ENCODE results near the gene ZNF516.
A peak's percentile ranks its signal among the peaks of the same experiment; 100 is the strongest.

The ZNF516 gene

GRCh38 chr18:76464281-76465259 is 30.5 kb downstream of the ZNF516 start:
- FAIRE-seq (no peak), DNase-seq (ENCODE audit: insufficient read length, low spot score) (no peak)
- TF ChIP-seq POLR2A (IDR thresholded peaks at IDR 0.05; ENCODE audit: low read depth, low read length) = no peak

- no peak for FAIRE-seq
- no peak for DNase-seq (ENCODE audit: insufficient read length, low spot score)
Observed at GRCh38 chr18:76463872-76464271, 31.2 kb downstream of the ZNF516 start.

GRCh38 chr18:76463358-76463757 is 31.7 kb downstream of the ZNF516 start:
- FAIRE-seq = no peak
- DNase-seq (ENCODE audit: insufficient read length, low spot score) = no peak

More at GRCh38 chr18:76463872-76464271, 31.2 kb downstream of the ZNF516 start:
- TF ChIP-seq POLR2A (IDR thresholded peaks at IDR 0.05; ENCODE audit: low read depth, low read length) = no peak

GRCh38 chr18:76462326-76462694 is 32.7 kb downstream of the ZNF516 start:
- DNase-seq (ENCODE audit: insufficient read length, low spot score) (no peak), FAIRE-seq (no peak)
- TF ChIP-seq POLR2A (IDR thresholded peaks at IDR 0.05; ENCODE audit: low read depth, low read length) = no peak

More at GRCh38 chr18:76463358-76463757, 31.7 kb downstream of the ZNF516 start:
- TF ChIP-seq POLR2A (IDR thresholded peaks at IDR 0.05; ENCODE audit: low read depth, low read length) = no peak

DNA sequence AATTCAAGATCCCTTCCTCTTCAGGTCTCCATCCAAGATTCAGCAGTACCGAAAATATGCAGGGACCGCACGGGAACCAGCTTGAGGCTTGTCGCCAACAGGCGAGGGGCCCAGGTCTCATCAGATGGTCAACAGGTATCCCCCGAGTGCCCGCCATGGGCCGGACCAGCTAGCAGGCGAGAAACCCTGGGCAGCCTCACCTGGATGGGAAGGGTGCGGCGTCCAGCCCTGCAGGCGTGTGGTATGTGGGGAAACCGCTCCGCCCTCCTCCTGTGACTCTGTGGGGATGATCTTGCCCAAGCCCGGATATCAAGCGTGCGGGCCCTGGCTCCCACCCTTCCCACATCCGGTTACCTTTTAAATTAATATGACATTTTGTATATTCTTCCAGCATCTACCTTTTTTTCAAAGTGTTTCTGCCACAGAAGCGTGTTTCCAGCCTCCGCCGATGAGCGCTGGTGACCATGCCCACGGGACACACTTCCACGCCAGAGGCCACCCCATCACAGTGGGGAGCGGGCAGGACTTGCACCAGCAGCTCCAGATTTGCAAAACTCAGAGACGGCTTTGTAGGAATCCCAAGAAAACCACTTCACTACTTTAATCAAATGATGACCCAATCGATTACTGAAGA is 33.2 kb downstream of the ZNF516 start:
- TF ChIP-seq POLR2A (IDR thresholded peaks at IDR 0.05; ENCODE audit: low read depth, low read length) = no peak
- FAIRE-seq (no peak), DNase-seq (ENCODE audit: insufficient read length, low spot score) (no peak)

DNA sequence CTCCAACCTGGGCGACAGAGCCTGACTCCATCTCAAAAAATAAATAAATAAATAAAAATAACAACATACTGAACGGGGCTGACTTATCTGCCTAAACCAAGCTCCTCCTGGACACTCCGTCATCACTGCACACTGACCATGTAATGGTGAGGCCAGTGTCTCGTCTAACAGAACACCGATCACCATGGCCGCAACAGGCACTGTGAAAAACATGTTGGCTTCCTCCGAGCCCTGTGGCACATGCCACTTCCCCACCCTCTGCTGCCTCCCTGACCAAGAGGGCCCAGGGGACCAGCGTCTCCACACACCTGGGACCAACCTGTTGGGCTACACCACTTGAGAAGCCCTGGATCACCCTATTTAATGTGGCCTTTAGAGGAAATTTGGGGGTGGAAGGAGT is 33.9 kb downstream of the ZNF516 start:
- no peak for DNase-seq (ENCODE audit: insufficient read length, low spot score)
- TF ChIP-seq POLR2A (IDR thresholded peaks at IDR 0.05; ENCODE audit: low read depth, low read length) = no peak
- no peak for FAIRE-seq

GRCh38 chr18:76460482-76460881 is 34.6 kb downstream of the ZNF516 start:
- FAIRE-seq (no peak), DNase-seq (ENCODE audit: insufficient read length, low spot score) (no peak)
- no peak for TF ChIP-seq POLR2A (IDR thresholded peaks at IDR 0.05; ENCODE audit: low read depth, low read length)

DNA sequence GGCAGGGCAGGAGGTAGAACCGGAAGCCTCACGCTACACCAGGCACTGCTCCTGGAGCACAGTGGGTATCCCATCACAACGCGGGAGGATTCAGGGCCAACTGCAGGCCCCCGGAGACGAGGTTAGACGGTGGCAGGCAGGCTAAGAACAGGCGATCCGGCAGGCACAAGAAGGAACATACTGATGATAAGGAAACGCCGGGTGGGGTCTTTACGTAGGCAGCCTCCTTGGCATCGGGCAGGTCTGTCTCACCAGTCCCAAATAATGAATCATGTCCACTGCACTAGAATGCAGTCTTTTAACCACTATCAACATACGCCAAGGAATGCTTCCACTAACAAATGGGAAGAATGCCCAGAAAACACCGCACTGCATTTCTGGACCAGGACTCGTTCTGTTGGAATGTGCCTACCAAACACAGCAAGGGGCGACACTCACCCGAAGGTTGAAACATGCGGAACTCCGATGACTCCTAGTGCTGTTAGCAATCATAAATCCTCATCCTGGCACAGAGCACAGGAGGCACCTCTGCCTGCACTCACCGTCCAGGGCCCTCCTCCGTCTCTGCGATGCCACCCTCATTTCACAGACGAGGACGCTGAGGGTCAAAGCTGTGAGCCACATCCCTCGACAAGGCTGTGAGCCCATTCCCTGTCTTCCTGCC is 35.2 kb downstream of the ZNF516 start:
- peak; percentile 70 for FAIRE-seq
- DNase-seq (ENCODE audit: insufficient read length, low spot score) = peak; percentile 53
- no peak for TF ChIP-seq POLR2A (IDR thresholded peaks at IDR 0.05; ENCODE audit: low read depth, low read length)

DNA sequence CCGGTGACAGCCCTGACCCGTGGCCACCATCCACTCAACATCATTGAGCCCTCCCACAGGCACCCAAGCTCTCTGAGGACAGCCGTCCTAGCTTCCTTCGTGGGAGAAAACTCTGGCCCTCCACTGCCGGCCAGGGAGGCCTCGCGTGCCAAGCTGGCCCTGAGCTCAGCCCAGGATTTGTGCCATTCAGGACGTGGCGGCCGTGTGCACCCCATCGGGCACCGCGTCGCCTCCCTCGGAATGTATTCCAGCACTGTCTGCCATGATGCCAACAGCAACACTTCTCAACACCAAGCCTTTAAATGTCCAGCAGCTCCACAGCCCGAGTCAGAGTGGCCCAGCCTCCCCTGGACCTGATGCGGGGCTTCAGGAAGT is 35.7 kb downstream of the ZNF516 start:
- DNase-seq (ENCODE audit: insufficient read length, low spot score) (no peak), FAIRE-seq (no peak)
- TF ChIP-seq POLR2A (IDR thresholded peaks at IDR 0.05; ENCODE audit: low read depth, low read length) = no peak

DNA sequence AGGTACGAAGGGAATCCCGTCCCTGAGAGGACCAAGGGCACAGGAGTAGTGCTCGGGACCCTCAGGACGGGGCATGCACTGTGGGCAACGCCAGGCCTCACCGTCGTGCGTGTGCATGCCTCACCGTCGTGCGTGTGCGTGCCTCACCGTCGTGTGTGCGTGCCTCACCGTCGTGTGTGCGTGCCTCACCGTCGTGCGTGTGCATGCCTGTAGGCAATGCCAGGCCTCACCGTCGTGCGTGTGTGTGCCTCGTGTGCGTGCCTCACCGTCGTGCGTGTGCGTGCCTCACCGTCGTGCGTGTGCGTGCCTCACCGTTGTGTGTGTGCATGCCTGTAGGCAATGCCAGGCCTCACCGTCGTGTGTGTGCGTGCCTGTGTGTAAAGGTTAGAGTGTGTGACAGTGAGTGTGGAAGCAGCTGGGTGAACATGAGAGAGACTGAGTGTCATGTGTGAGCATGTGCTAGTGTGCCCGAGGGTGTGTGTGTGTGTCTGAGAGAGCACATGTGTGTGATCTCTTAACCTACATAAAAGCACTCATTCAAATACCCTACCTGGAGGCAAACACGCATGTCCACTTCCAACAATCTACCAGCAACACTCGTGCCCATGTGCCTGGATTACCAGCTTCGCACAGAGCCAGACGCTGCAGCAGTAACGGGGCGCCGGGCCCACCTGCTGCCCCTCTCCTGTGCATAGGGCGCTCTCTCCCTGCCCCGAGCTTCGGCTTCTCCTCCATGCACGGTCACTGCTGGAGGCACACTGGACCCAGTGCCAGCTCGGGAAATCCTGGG is 36.3 kb downstream of the ZNF516 start:
- no peak for TF ChIP-seq POLR2A (IDR thresholded peaks at IDR 0.05; ENCODE audit: low read depth, low read length)
- DNase-seq (ENCODE audit: insufficient read length, low spot score) = no peak
- FAIRE-seq = no peak

- FAIRE-seq (no peak), DNase-seq (ENCODE audit: insufficient read length, low spot score) (no peak)
- TF ChIP-seq POLR2A (IDR thresholded peaks at IDR 0.05; ENCODE audit: low read depth, low read length) = no peak
Observed at GRCh38 chr18:76457957-76458356, 37.1 kb downstream of the ZNF516 start.

DNA sequence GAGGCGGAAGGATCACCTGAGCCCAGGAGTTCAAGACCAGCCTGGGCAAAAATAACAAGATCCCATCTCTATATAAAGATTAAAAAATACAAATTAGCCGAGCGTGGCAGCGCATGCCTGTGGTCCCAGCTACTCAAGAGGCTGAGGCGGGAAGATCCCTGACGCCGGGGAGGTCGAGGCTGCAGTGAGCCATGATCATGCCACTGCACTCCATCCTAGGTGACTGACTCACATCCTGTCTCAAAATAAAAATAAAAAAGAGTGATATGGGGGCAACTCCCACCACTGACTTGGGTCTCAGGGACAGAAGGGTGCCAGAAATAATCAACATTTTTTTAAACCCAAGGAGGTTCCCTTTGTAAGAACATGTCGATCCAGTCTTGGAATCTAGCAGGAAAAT is 37.6 kb downstream of the ZNF516 start:
- no peak for FAIRE-seq
- no peak for DNase-seq (ENCODE audit: insufficient read length, low spot score)
- no peak for TF ChIP-seq POLR2A (IDR thresholded peaks at IDR 0.05; ENCODE audit: low read depth, low read length)

- no peak for TF ChIP-seq POLR2A (IDR thresholded peaks at IDR 0.05; ENCODE audit: low read depth, low read length)
- no peak for FAIRE-seq
- no peak for DNase-seq (ENCODE audit: insufficient read length, low spot score)
Observed at GRCh38 chr18:76456823-76457222, 38.2 kb downstream of the ZNF516 start.

Data from H54 (cell line).